Glutamatergic neuron (in vitro differentiated cells): ENCODE measurements around the gene RPTOR. TPM values are rescaled to one million over a fixed set of nuclear protein-coding genes. Genes with fewer than 3 reads are reported as not detected.
A peak's percentile ranks its signal among the peaks of the same experiment; 100 is the strongest.

ENCODE experiments used
- DNase-seq: peaks from one replicate; pipeline ENCODE4 v3.0.0; 2022
- H3K27ac Mint-ChIP-seq: one replicate; pipeline ENCODE4 v1.8.0; 2020; ENCODE audit warnings: mild to moderate bottlenecking, mixed read lengths, inconsistent platforms; ENCODE audit not compliant: unreplicated experiment
- H3K27me3 Mint-ChIP-seq: one replicate; pipeline ENCODE4 v1.8.0; 2020; ENCODE audit warnings: mild to moderate bottlenecking, moderate library complexity, mixed read lengths, inconsistent platforms; ENCODE audit not compliant: unreplicated experiment
- H3K36me3 Mint-ChIP-seq: one replicate; pipeline ENCODE4 v1.8.0; 2020; ENCODE audit warnings: mild to moderate bottlenecking, mixed read lengths, inconsistent platforms; ENCODE audit not compliant: unreplicated experiment
- H3K4me1 Mint-ChIP-seq: one replicate; pipeline ENCODE4 v1.8.0; 2020; ENCODE audit warnings: mild to moderate bottlenecking, low read depth, mixed read lengths, inconsistent platforms; ENCODE audit not compliant: unreplicated experiment
- H3K4me3 Mint-ChIP-seq: one replicate; pipeline ENCODE4 v1.8.0; 2020; ENCODE audit warnings: mild to moderate bottlenecking, mixed read lengths, inconsistent platforms; ENCODE audit not compliant: unreplicated experiment
- H3K9me3 Mint-ChIP-seq: one replicate; pipeline ENCODE4 v1.8.0; 2020; ENCODE audit warnings: mild to moderate bottlenecking, moderate library complexity, mixed read lengths, inconsistent platforms; ENCODE audit not compliant: unreplicated experiment
- CTCF ChIP-seq: fragments of 200-600 bp; sonication (generic); IDR thresholded peaks from one replicate; pipeline ENCODE4 v1.5.0; 2021; ENCODE audit not compliant: partially characterized antibody, unreplicated experiment
- total RNA-seq: library from RNA; stranded (reverse); fragmentation: NEBNext Ultra II Directional; extraction: Animal tissue kit (Norgen Biotek cat#: 25700); gene quantifications from one replicate; pipeline ENCODE4 v1.2.1, GENCODE V29; 2021; ENCODE audit not compliant: unreplicated experiment

Gene RPTOR
- total RNA-seq, 1 donor from 2014 or later, result 39.8 TPM

GRCh38 chr17:80561541-80562114 lies 17.0 kb downstream of the RPTOR start:
- Mint-ChIP-seq H3K4me1 (peaks cover 14% of the 10 kb centered on the region), H3K27me3 (peaks cover 23% of the 10 kb centered on the region), H3K9me3 (no peaks in the 10 kb centered on the region), H3K4me3 (no peak overlapping the region), H3K27ac (no peak overlapping the region), H3K36me3 (no peaks in the 10 kb centered on the region)
- TF ChIP-seq CTCF, result no peak
- DNase-seq, result no peak

DNA sequence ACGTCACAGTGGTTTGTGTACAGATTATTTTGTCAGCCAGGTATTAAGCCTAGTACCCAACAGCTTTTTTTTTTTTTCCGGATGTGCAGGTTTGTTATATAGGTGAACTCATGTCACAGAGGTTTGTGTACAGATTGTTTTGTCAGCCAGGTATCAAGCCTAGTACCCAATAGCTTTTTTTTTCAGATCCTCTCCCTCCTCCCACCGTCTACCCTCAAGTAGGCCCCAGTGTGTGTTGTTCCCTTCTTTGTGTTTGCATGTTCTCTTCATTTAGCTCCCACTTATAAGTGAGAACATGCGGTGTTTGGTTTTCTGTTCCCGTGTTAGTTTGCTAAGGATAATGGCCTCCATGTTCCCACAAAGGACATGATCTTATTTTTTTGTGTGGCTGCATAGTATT lies 19.9 kb downstream of the RPTOR start:
- DNase-seq, result no peak
- H3K27ac Mint-ChIP-seq, result no peak overlapping the region
- peaks cover 5% of the 10 kb centered on the region for H3K36me3 Mint-ChIP-seq
- no peaks in the 10 kb centered on the region for H3K9me3 Mint-ChIP-seq
- no peak for TF ChIP-seq CTCF
- no peak overlapping the region for H3K4me3 Mint-ChIP-seq
- peaks cover 23% of the 10 kb centered on the region for H3K27me3 Mint-ChIP-seq
- H3K4me1 Mint-ChIP-seq, result peaks cover 10% of the 10 kb centered on the region

- TF ChIP-seq CTCF, result no peak
- Mint-ChIP-seq H3K4me3 (no peak overlapping the region), H3K4me1 (peaks cover 2% of the 10 kb centered on the region), H3K27me3 (peaks cover 20% of the 10 kb centered on the region), H3K36me3 (peaks cover 5% of the 10 kb centered on the region), H3K9me3 (no peaks in the 10 kb centered on the region), H3K27ac (no peak overlapping the region)
- peak; percentile 54 for DNase-seq
Measured at GRCh38 chr17:80565343-80566053, 20.9 kb downstream of the RPTOR start.

DNA sequence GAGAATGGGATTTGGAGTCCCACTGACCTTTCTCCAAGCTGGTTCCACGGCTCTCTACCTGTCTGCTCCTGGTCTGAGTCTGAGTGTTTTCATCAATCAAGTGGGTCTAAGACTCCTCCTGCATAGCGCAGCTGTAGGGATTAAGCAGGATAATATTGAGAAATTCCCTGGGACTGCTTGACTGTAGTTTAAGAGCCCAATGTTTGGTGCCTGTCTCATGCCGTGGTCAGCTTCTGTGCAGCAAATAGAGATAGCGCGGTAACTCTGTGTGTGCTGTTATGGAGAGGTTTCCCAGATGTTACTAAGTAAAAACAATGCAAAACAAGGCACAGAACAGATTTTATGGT lies 21.4 kb downstream of the RPTOR start:
- H3K27ac Mint-ChIP-seq, result no peak overlapping the region
- no peaks in the 10 kb centered on the region for H3K9me3 Mint-ChIP-seq
- H3K27me3 Mint-ChIP-seq, result peaks cover 20% of the 10 kb centered on the region

More for the DNA sequence above, 21.4 kb downstream of the RPTOR start:
- no peak for DNase-seq
- no peak for TF ChIP-seq CTCF
- H3K4me3 Mint-ChIP-seq, result no peak overlapping the region
- peaks cover 5% of the 10 kb centered on the region for H3K36me3 Mint-ChIP-seq
- H3K4me1 Mint-ChIP-seq, result peaks cover 2% of the 10 kb centered on the region
